ENCODE results near the gene SSR4.

The SSR4 gene

DNA sequence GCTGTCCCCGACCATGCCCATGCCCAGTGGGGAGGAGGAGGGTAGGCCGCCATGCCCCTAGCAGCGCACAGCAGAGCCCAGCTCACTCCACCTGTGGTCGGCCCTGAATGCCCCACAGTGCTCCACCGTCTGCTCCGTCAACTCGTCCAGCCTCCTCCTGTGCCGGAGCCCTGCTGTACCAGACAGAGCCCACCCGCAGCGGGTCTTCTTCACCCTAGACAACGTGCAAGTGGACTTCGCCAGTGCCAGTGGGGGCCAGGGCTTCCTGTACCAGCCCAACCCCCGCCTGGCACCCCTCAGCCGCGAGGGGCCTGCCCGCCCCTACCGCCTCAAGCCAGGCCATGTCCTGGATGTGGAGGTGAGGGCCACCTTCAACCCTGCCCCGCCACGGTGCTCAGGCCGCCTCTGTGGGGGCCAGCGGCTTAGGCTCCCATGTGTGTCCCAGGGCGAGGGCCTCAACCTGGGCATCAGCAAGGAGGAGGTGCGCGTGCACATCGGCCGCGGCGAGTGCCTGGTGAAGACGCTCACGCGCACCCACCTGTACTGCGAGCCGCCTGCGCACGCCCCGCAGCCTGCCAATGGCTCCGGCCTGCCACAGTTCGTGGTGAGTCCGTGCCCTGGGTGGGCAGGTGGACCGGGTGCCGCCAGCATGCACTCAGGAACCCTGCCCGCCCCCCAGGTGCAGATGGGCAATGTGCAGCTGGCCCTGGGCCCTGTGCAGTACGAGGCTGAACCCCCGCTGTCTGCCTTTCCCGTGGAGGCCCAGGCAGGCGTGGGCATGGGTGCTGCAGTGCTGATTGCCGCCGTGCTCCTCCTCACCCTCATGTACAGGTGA, 20.5 kb upstream of the SSR4 start:
- Histone ChIP-seq H3K36me3 (ENCODE audit: insufficient read depth, low read length) (no peaks in the 10 kb centered on the region), H3K4me1 (ENCODE audit: insufficient read depth, low read length) (no peaks in the 10 kb centered on the region), H3K9me3 (ENCODE audit: control insufficient read depth, insufficient read depth, low read length) (no peaks in the 10 kb centered on the region), H3K9ac (ENCODE audit: low read depth, low read length) (no peak overlapping the region)

DNA sequence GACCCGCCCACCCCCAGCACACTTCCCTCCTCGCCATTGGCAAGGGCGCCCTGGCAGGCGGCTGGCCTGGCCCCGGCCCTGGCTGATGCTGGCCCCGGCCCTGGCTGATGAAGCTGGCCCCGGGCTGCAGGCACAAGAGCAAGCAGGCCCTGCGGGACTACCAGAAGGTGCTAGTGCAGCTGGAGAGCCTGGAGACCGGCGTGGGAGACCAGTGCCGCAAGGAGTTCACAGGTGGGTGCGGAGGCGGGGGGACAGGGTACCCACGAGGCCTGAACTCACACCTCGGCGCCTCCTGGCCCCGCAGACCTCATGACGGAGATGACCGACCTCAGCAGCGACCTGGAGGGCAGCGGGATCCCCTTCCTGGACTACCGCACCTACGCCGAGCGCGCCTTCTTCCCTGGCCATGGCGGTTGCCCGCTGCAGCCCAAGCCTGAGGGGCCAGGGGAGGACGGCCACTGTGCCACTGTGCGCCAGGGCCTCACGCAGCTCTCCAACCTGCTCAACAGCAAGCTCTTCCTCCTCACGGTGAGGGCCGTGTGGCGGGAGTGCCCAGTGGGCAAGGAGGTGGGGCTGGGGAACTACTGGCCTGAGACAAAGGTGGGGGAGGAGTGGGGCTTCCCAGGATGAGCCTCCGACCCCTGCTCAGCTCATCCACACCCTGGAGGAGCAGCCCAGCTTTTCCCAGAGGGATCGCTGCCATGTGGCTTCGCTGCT, 19.7 kb upstream of the SSR4 start:
- H3K9ac ChIP-seq (ENCODE audit: low read depth, low read length) = no peak overlapping the region

DNA sequence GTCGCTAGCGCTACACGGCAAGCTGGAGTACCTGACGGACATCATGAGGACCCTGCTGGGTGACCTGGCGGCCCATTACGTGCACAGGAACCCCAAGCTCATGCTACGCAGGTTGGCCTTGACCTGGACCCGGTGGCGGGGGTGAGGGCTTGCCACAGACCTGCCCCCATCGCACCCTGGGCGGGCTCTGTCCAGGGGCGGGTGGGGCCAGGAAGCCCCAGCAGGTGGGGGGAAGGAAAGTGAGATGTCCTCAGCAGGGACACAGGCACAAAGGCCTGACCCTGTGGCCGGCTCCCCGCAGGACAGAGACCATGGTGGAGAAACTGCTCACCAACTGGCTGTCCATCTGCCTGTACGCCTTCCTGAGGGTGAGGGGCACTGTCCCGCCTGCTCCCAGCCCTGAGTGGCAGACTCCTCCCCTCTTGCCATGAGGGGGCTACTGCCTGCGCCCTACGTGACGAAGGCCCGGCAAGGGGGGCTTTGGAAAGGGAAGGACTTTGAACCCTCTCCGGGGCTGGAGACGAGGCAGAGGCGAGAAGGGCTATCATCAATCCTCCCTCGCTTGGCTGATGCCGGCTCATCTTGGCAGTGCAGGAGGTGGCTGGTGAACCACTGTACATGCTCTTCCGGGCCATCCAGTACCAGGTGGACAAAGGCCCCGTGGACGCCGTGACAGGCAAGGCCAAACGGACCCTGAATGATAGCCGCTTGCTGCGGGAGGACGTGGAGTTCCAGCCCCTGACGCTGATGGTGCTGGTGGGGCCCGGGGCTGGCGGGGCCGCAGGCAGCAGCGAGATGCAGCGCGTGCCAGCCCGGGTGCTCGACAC, 19.0 kb upstream of the SSR4 start:
- H3K4me1 ChIP-seq (ENCODE audit: insufficient read depth, low read length) = no peaks in the 10 kb centered on the region
- H3K36me3 ChIP-seq (ENCODE audit: insufficient read depth, low read length) = no peaks in the 10 kb centered on the region
- H3K9ac ChIP-seq (ENCODE audit: low read depth, low read length) = no peak overlapping the region
- H3K9me3 ChIP-seq (ENCODE audit: control insufficient read depth, insufficient read depth, low read length) = no peaks in the 10 kb centered on the region

More for the DNA sequence above, 19.7 kb upstream of the SSR4 start:
- no peaks in the 10 kb centered on the region for H3K36me3 ChIP-seq (ENCODE audit: insufficient read depth, low read length)
- H3K9me3 ChIP-seq (ENCODE audit: control insufficient read depth, insufficient read depth, low read length) = no peaks in the 10 kb centered on the region
- H3K4me1 ChIP-seq (ENCODE audit: insufficient read depth, low read length) = no peaks in the 10 kb centered on the region

- no peaks in the 10 kb centered on the region for H3K4me1 ChIP-seq (ENCODE audit: insufficient read depth, low read length)
- H3K9ac ChIP-seq (ENCODE audit: low read depth, low read length) = no peak overlapping the region
- H3K9me3 ChIP-seq (ENCODE audit: control insufficient read depth, insufficient read depth, low read length) = no peaks in the 10 kb centered on the region
- H3K36me3 ChIP-seq (ENCODE audit: insufficient read depth, low read length) = no peaks in the 10 kb centered on the region
These were observed 18.3 kb upstream of the SSR4 start for GRCh38 chrX:153776120-153776599.

DNA sequence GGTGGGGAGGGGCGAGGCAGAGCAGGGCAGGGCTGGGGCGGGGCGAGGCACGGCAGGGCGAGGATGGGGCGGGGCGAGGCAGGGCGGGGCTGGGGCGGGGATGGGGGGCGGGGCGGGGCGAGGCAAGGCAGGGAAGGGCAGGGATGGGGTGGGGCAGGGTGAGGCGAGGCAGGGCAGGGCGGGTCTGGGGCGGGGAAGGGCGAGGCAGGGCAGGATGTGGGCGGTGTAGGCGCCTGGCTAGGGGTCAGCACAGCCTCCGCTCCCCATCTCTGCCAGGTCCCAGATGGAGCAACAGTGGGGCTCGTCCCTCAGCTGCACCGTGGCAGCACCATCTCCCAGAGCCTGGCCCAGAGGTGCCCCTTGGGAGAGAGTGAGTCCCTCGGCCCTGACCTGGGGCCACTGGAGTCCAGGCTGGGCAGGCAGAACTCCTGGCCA, 17.8 kb upstream of the SSR4 start:
- H3K9me3 ChIP-seq (ENCODE audit: control insufficient read depth, insufficient read depth, low read length) = no peaks in the 10 kb centered on the region

GRCh38 chrX:153777261-153778090, 17.0 kb upstream of the SSR4 start:
- no peaks in the 10 kb centered on the region for H3K4me1 ChIP-seq (ENCODE audit: insufficient read depth, low read length)
- no peak overlapping the region for H3K9ac ChIP-seq (ENCODE audit: low read depth, low read length)
- no peaks in the 10 kb centered on the region for H3K9me3 ChIP-seq (ENCODE audit: control insufficient read depth, insufficient read depth, low read length)
- H3K36me3 ChIP-seq (ENCODE audit: insufficient read depth, low read length) = no peaks in the 10 kb centered on the region

More for the DNA sequence above, 17.8 kb upstream of the SSR4 start:
- Histone ChIP-seq H3K4me1 (ENCODE audit: insufficient read depth, low read length) (no peaks in the 10 kb centered on the region), H3K36me3 (ENCODE audit: insufficient read depth, low read length) (no peaks in the 10 kb centered on the region), H3K9ac (ENCODE audit: low read depth, low read length) (no peak overlapping the region)

- H3K4me1 ChIP-seq (ENCODE audit: insufficient read depth, low read length) = no peaks in the 10 kb centered on the region
- no peaks in the 10 kb centered on the region for H3K36me3 ChIP-seq (ENCODE audit: insufficient read depth, low read length)
- no peak overlapping the region for H3K9ac ChIP-seq (ENCODE audit: low read depth, low read length)
- H3K9me3 ChIP-seq (ENCODE audit: control insufficient read depth, insufficient read depth, low read length) = no peaks in the 10 kb centered on the region
These were observed 16.3 kb upstream of the SSR4 start for GRCh38 chrX:153778181-153778580.

- Histone ChIP-seq H3K36me3 (ENCODE audit: insufficient read depth, low read length) (no peaks in the 10 kb centered on the region), H3K9me3 (ENCODE audit: control insufficient read depth, insufficient read depth, low read length) (no peaks in the 10 kb centered on the region), H3K4me1 (ENCODE audit: insufficient read depth, low read length) (no peaks in the 10 kb centered on the region), H3K9ac (ENCODE audit: low read depth, low read length) (no peak overlapping the region)
These were observed 15.8 kb upstream of the SSR4 start for GRCh38 chrX:153778684-153779101.

GRCh38 chrX:153779891-153780677, 14.4 kb upstream of the SSR4 start:
- no peaks in the 10 kb centered on the region for H3K36me3 ChIP-seq (ENCODE audit: insufficient read depth, low read length)
- H3K4me1 ChIP-seq (ENCODE audit: insufficient read depth, low read length) = no peaks in the 10 kb centered on the region
- H3K9me3 ChIP-seq (ENCODE audit: control insufficient read depth, insufficient read depth, low read length) = no peaks in the 10 kb centered on the region
- H3K9ac ChIP-seq (ENCODE audit: low read depth, low read length) = no peak overlapping the region

DNA sequence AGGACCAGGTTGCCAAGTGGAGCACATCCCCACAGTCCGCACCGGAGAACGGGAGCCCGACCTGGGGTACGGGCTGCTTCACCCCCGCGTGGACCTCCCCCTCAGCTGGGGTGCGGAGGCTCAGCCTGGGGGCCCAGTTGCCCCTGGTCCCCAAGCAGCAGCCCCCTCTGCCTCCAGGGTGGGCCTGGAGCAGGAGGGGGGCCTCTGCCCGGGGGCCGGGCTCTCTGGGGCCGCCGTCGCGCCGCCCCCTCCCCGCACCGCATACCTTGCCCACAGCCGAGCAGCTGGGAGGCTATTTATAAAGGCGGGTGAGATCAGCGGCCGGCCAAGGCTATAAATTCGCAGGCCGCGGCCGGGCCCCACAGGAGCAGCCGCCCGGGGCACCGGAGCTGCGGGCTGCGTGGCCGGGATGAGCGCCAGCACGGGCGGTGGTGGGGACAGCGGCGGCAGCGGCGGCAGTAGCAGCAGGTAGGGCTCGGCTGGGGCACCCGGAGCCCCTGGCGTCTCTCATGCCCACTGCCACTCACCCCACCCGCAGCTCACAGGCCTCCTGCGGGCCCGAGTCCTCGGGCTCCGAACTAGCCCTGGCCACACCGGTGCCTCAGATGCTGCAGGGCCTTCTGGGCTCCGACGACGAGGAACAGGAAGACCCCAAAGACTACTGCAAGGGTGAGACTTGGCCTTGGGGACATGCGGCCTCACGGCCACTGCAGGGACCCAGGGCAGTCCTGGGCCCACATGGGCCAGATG, 13.6 kb upstream of the SSR4 start, which contains the start of gene SRPK3:
TSS of gene SRPK3 (plus strand) at position 364 of the 750 bp plus-strand sequence. CDS start at position 410, 46 bp downstream.
- Histone ChIP-seq H3K36me3 (ENCODE audit: insufficient read depth, low read length) (no peaks in the 10 kb centered on the region), H3K9me3 (ENCODE audit: control insufficient read depth, insufficient read depth, low read length) (no peaks in the 10 kb centered on the region), H3K9ac (ENCODE audit: low read depth, low read length) (no peak within 1 kb of the TSS), H3K4me1 (ENCODE audit: insufficient read depth, low read length) (no peaks in the 10 kb centered on the region)

GRCh38 chrX:153781428-153782047, 12.9 kb upstream of the SSR4 start:
- H3K4me1 ChIP-seq (ENCODE audit: insufficient read depth, low read length) = no peaks in the 10 kb centered on the region
- no peak overlapping the region for H3K9ac ChIP-seq (ENCODE audit: low read depth, low read length)
- H3K9me3 ChIP-seq (ENCODE audit: control insufficient read depth, insufficient read depth, low read length) = no peaks in the 10 kb centered on the region

DNA sequence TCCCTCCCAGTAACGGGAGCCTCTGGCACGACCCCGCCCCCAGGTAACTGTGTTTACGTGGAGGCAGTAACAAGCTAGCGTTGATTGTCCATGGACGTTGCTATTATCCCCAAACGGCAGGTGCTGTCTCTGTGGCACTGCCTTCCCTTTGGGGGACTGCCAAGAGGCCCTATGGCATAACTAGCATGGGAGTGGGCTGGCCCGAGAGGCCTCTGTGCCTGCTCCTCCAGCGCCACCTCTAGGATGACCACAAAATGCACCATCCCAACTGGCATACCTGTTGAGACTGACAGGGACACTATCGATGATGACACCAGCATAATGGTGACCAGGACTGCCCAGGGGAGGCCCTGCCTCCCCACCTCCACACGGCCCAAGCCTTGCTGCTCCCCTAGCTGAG, 12.2 kb upstream of the SSR4 start:
- Histone ChIP-seq H3K36me3 (ENCODE audit: insufficient read depth, low read length) (no peaks in the 10 kb centered on the region), H3K9ac (ENCODE audit: low read depth, low read length) (no peak overlapping the region), H3K4me1 (ENCODE audit: insufficient read depth, low read length) (no peaks in the 10 kb centered on the region), H3K9me3 (ENCODE audit: control insufficient read depth, insufficient read depth, low read length) (no peaks in the 10 kb centered on the region)

More at GRCh38 chrX:153781428-153782047, 12.9 kb upstream of the SSR4 start:
- no peaks in the 10 kb centered on the region for H3K36me3 ChIP-seq (ENCODE audit: insufficient read depth, low read length)

All from ES-I3 (cell line).